SK-N-SH treated with all-trans-retinoic acid at 6 μM for 48 hours (cell line): ENCODE results near the gene MUC2.

Experiments
- ATAC-seq: fragments of 200-7000 bp; cut with Tn5 transposase; 3 replicates; pipeline ENCODE4 v1.9.1; 2020; ENCODE audit warnings: mild to moderate bottlenecking, moderate library complexity
- ARNTL ChIP-seq: fragments of 450-650 bp; formaldehyde crosslinking; IDR thresholded peaks from 2 replicates; pipeline ENCODE4 v1.5.0; 2020; ENCODE audit warnings: low read depth, mild to moderate bottlenecking, moderate library complexity, borderline replicate concordance
- BACH2 ChIP-seq: fragments of 250-450 bp; sonication (Bioruptor Pico); IDR thresholded peaks from 2 replicates; pipeline ENCODE4 v1.9.0; 2021; ENCODE audit warnings: mild to moderate bottlenecking, borderline replicate concordance
- CREB5 ChIP-seq: fragments of 250-450 bp; sonication (Bioruptor Pico); IDR thresholded peaks from 2 replicates; pipeline ENCODE4 v1.5.1; 2020; ENCODE audit warnings: low read depth, mild to moderate bottlenecking, moderate library complexity
- CSDC2 ChIP-seq: fragments of 250-450 bp; sonication (Bioruptor Pico); IDR thresholded peaks from 2 replicates; pipeline ENCODE4 v1.5.0; 2020; ENCODE audit warnings: mild to moderate bottlenecking, moderate library complexity
- CSRNP3 ChIP-seq: fragments of 250-450 bp; sonication (Bioruptor Pico); IDR thresholded peaks from 2 replicates; pipeline ENCODE4 v1.5.1; 2021; ENCODE audit warnings: mild to moderate bottlenecking, moderate library complexity
- ESRRG ChIP-seq: fragments of 250-450 bp; sonication (Bioruptor Pico); IDR thresholded peaks from 2 replicates; pipeline ENCODE4 v1.6.1; 2021; ENCODE audit warnings: mild to moderate bottlenecking
- GLIS3 ChIP-seq: fragments of 250-450 bp; sonication (Bioruptor Pico); IDR thresholded peaks from 2 replicates; pipeline ENCODE4 v1.5.0; 2020; ENCODE audit warnings: mild to moderate bottlenecking, moderate library complexity
- ISL1 ChIP-seq: fragments of 250-450 bp; sonication (Bioruptor Pico); IDR thresholded peaks from 2 replicates; pipeline ENCODE4 v2.1.2; 2022; ENCODE audit warnings: mild to moderate bottlenecking, moderate library complexity
- OSR1 ChIP-seq: fragments of 250-450 bp; sonication (Bioruptor Pico); IDR thresholded peaks from 2 replicates; pipeline ENCODE4 v1.8.0; 2022; ENCODE audit warnings: moderate library complexity, mild to moderate bottlenecking, inconsistent platforms
- PATZ1 ChIP-seq: fragments of 250-450 bp; sonication (Bioruptor Pico); IDR thresholded peaks from 2 replicates; pipeline ENCODE4 v1.8.0; 2020; ENCODE audit warnings: mild to moderate bottlenecking, moderate library complexity, borderline replicate concordance
- PPARA ChIP-seq: fragments of 250-450 bp; sonication (Bioruptor Pico); IDR thresholded peaks from 2 replicates; pipeline ENCODE4 v1.5.0; 2020; ENCODE audit warnings: mild to moderate bottlenecking, borderline replicate concordance
- RARB ChIP-seq: fragments of 250-450 bp; sonication (Bioruptor Pico); IDR thresholded peaks from 2 replicates; pipeline ENCODE4 v1.8.0; 2021; ENCODE audit warnings: mild to moderate bottlenecking, moderate library complexity
- SNAI2 ChIP-seq: fragments of 250-450 bp; sonication (Bioruptor Pico); IDR thresholded peaks from 2 replicates; pipeline ENCODE4 v1.5.0; 2020; ENCODE audit warnings: mild to moderate bottlenecking, moderate library complexity
- TSHZ2 ChIP-seq: fragments of 250-450 bp; sonication (Bioruptor Pico); IDR thresholded peaks from 2 replicates; pipeline ENCODE4 v1.5.0; 2020; ENCODE audit warnings: mild to moderate bottlenecking, moderate library complexity
- ZC3H10 ChIP-seq: fragments of 250-450 bp; sonication (Bioruptor Pico); IDR thresholded peaks from 2 replicates; pipeline ENCODE4 v1.5.1; 2021; ENCODE audit warnings: mild to moderate bottlenecking, moderate library complexity
- ZFP30 ChIP-seq: fragments of 450-650 bp; formaldehyde crosslinking; IDR thresholded peaks from 2 replicates; pipeline ENCODE4 v1.5.0; 2022; ENCODE audit warnings: mild to moderate bottlenecking, moderate library complexity
- ZNF565 ChIP-seq: fragments of 450-650 bp; formaldehyde crosslinking; conservative IDR thresholded peaks from 2 replicates; pipeline ENCODE4 v1.5.0; 2020; ENCODE audit warnings: low read depth, mild to moderate bottlenecking, moderate library complexity
- ZNF8 ChIP-seq: fragments of 450-650 bp; formaldehyde crosslinking; IDR thresholded peaks from 2 replicates; pipeline ENCODE4 v1.5.0; 2020; ENCODE audit warnings: mild to moderate bottlenecking, moderate library complexity

Gene MUC2

GRCh38 chr11:1091332-1092083, 16.8 kb downstream of the MUC2 start:
- ATAC-seq = no peak
- TF ChIP-seq SNAI2 (CRISPR knock-in tag) (no peak), ESRRG (CRISPR knock-in tag) (no peak), BACH2 (CRISPR knock-in tag) (no peak), CSDC2 (no peak), ARNTL (CRISPR knock-in tag) (no peak), PATZ1 (CRISPR knock-in tag) (no peak), GLIS3 (CRISPR knock-in tag) (no peak), TSHZ2 (CRISPR knock-in tag) (no peak)

DNA sequence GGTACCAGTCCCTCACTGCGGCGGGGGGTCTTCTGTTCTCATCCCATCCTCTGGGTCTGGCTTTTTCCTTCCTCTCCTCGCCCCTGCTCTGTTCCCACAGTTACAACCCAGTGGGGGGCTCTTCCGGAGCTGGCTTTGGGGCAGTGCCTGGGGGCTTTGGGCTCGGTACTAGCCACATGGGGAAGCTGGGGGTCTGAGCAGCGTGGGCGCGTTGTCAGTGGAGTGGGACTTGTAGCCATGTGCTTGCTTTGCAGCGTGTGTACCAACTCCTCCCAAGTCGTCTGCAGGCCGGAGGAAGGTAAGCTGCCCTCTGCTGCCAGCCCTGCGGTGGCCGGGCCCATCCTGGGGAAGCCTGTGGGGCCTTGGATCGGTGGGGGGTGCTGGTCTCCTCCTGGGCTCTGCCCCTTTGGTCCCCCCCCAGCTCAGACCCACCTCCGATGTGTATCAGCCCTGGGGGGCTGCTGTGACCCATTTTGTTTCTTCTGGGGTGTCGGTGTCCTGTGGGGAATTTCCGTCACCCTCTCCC, 17.5 kb downstream of the MUC2 start:
- peak; percentile 25; the same call in 1 of the 3 replicates for ATAC-seq
- TF ChIP-seq ESRRG (CRISPR knock-in tag) = no peak
- TF ChIP-seq SNAI2 (CRISPR knock-in tag) = no peak
- no peak for TF ChIP-seq ZNF8 (CRISPR knock-in tag)
- no peak for TF ChIP-seq ZFP30 (CRISPR knock-in tag)
- no peak for TF ChIP-seq GLIS3 (CRISPR knock-in tag)
- TF ChIP-seq CSDC2 = no peak
- TF ChIP-seq CSRNP3 (CRISPR knock-in tag) = no peak
- no peak for TF ChIP-seq ZC3H10 (CRISPR knock-in tag)
- TF ChIP-seq ZNF565 (CRISPR knock-in tag) = no peak

DNA sequence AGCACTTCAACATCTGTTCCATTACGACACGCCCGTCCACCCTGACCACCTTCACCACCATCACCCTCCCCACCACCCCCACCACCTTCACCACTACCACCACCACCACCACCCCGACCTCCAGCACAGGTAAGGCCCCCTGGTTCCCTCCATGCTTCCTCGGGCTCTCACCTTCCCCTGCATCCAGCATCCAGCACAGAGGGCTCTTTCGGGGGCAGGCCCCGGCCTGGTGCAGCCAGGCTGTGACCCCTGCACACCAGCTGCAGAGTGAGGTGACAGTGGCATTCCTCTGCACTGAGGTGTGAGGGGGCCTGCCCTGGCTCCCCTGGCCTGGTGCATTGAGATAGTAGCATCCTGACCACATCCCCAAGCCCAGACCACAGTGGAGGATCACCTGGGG, 18.2 kb downstream of the MUC2 start:
- ATAC-seq = no peak

More for the DNA sequence above, 18.2 kb downstream of the MUC2 start:
- TF ChIP-seq RARB (CRISPR knock-in tag) = no peak
- TF ChIP-seq OSR1 (CRISPR knock-in tag) = no peak
- no peak for TF ChIP-seq ISL1
- TF ChIP-seq PPARA (CRISPR knock-in tag) = no peak
- no peak for TF ChIP-seq CSRNP3 (CRISPR knock-in tag)
- no peak for TF ChIP-seq CREB5
- TF ChIP-seq SNAI2 (CRISPR knock-in tag) = no peak
- TF ChIP-seq ZC3H10 (CRISPR knock-in tag) = no peak
